H1 (cell line): ENCODE measurements around the gene PRSS23. TPM values are rescaled to one million over a fixed set of nuclear protein-coding genes. Genes with fewer than 3 reads are reported as not detected.

Experiments used
- CTCF ChIA-PET: fragments of 300-600 bp; sonication (Branson Sonifier 250); formaldehyde crosslinking; loops from one replicate; lab custom pipeline; 2021; ENCODE audit not compliant: partially characterized antibody; lab: Charles Lee
- POLR2A ChIA-PET: fragments of 300-600 bp; sonication (Branson Sonifier 250); formaldehyde crosslinking; loops from one replicate; lab custom pipeline; 2021; ENCODE audit warnings: inconsistent platforms; ENCODE audit not compliant: partially characterized antibody; lab: Charles Lee
- DNase-seq, 2 experiments: peaks; one replicate each; pipeline versions ENCODE4 v3.0.0 to v3.0.0-alpha.2; 2010 to 2022; ENCODE audit warnings: low spot score in 2 of 2, low read depth in 1 of 2, mixed read lengths in 1 of 2
- FAIRE-seq: peaks from 2 replicates; lab custom pipeline; 2011; peaks lifted over from hg19 to GRCh38; lab: Jason Lieb, UNC
- H2AFZ ChIP-seq: 2 replicates; pipeline ENCODE4 v1.8.1; 2012; ENCODE audit warnings: low read length, inconsistent platforms
- H2AK5ac ChIP-seq: 2 replicates; pipeline ENCODE4 v1.6.1; 2013; ENCODE audit warnings: low read depth, low read length
- H2BK120ac ChIP-seq: replicated peaks from 2 replicates; pipeline ENCODE3; 2013; ENCODE audit warnings: low read depth, low read length, inconsistent platforms
- H2BK12ac ChIP-seq: 2 replicates; pipeline ENCODE4 v1.6.1; 2013; ENCODE audit warnings: low read depth, low read length
- H2BK15ac ChIP-seq: 2 replicates; pipeline ENCODE4 v1.6.1; 2013; ENCODE audit warnings: low read length
- H2BK20ac ChIP-seq: 2 replicates; pipeline ENCODE4 v1.6.1; 2013; ENCODE audit warnings: low read length
- H2BK5ac ChIP-seq: 2 replicates; pipeline ENCODE4 v1.6.1; 2013; ENCODE audit warnings: low read depth, low read length
- H3K14ac ChIP-seq: 2 replicates; pipeline ENCODE4 v1.6.1; 2013; ENCODE audit warnings: inconsistent platforms; ENCODE audit not compliant: insufficient read length
- H3K18ac ChIP-seq: 2 replicates; pipeline ENCODE4 v1.6.1; 2013; ENCODE audit warnings: low read length; ENCODE audit errors: extremely low read depth
- H3K23ac ChIP-seq: 2 replicates; pipeline ENCODE4 v1.6.1; 2013; ENCODE audit warnings: inconsistent platforms; ENCODE audit not compliant: insufficient read length
- H3K23me2 ChIP-seq: 2 replicates; pipeline ENCODE4 v1.6.1; 2013; ENCODE audit warnings: low read depth, low read length
- H3K27ac ChIP-seq: 2 replicates; pipeline ENCODE4 v1.6.1; 2011; ENCODE audit warnings: low read depth, low read length, inconsistent platforms
- H3K27me3 ChIP-seq, 4 experiments: replicated peaks in 1 of 4; 1 replicate in 1 of 4; 2 replicates in 3 of 4; pipeline versions ENCODE4 v1.6.1 to v1.8.1; 2011 to 2013; ENCODE audit warnings: low read length in 3 of 4, mild to moderate bottlenecking in 3 of 4, inconsistent platforms in 2 of 4, mixed read lengths in 2 of 4, moderate library complexity in 1 of 4; ENCODE audit not compliant: control insufficient read depth in 3 of 4, insufficient read depth in 3 of 4; ENCODE audit errors: extremely low read depth in 1 of 4
- H3K36me3 ChIP-seq, 4 experiments: 2 replicates each; pipeline versions ENCODE4 v1.6.1 to v1.8.1; 2011 to 2013; ENCODE audit warnings: mild to moderate bottlenecking in 4 of 4, low read length in 3 of 4, moderate library complexity in 2 of 4, control low read depth in 1 of 4, inconsistent platforms in 1 of 4; ENCODE audit not compliant: insufficient read depth in 4 of 4, control insufficient read depth in 2 of 4
- H3K4ac ChIP-seq: replicated peaks from 2 replicates; pipeline ENCODE3; 2013; ENCODE audit warnings: low read length, low read depth, mixed read lengths, inconsistent platforms; ENCODE audit not compliant: insufficient read length
- H3K4me1 ChIP-seq, 4 experiments: replicated peaks in 1 of 4; 1 replicate in 1 of 4; 2 replicates in 3 of 4; pipeline versions ENCODE4 v1.6.1 to v1.8.1; 2011 to 2013; ENCODE audit warnings: low read length in 3 of 4, inconsistent platforms in 2 of 4, mixed read lengths in 1 of 4; ENCODE audit not compliant: insufficient read depth in 4 of 4, control insufficient read depth in 3 of 4
- H3K4me2 ChIP-seq, 2 experiments: 2 replicates each; pipeline versions ENCODE4 v1.6.1 to v1.8.1; 2011 to 2013; ENCODE audit warnings: low read depth in 2 of 2, low read length in 2 of 2, control low read depth in 1 of 2, inconsistent platforms in 1 of 2, mild to moderate bottlenecking in 1 of 2; ENCODE audit not compliant: insufficient read depth in 1 of 2
- H3K4me3 ChIP-seq, 4 experiments: fragments of 200-600, 300-600 bp in 1 of 4; sonication (generic), shearing (Covaris generic), sonication (Bioruptor Twin) in 1 of 4; 2 replicates each; pipeline versions ENCODE4 v1.5.1 to v1.8.1; 2011 to 2016; ENCODE audit warnings: low read length in 4 of 4, low read depth in 3 of 4, control low read depth in 2 of 4, inconsistent platforms in 2 of 4, mild to moderate bottlenecking in 2 of 4, mixed read lengths in 1 of 4, moderate library complexity in 1 of 4; ENCODE audit not compliant: insufficient read depth in 2 of 4; ENCODE audit errors: extremely low read depth in 1 of 4
- H3K56ac ChIP-seq: replicated peaks from 2 replicates; pipeline ENCODE3; 2013; ENCODE audit warnings: low read depth, mild to moderate bottlenecking, mixed read lengths, low read length, inconsistent platforms; ENCODE audit not compliant: insufficient read length
- H3K79me1 ChIP-seq: 2 replicates; pipeline ENCODE4 v1.6.1; 2013; ENCODE audit warnings: low read depth, low read length, control low read depth
- H3K79me2 ChIP-seq, 2 experiments: 2 replicates each; pipeline versions ENCODE4 v1.6.1 to v1.8.1; 2012 to 2013; ENCODE audit warnings: low read length in 2 of 2, mild to moderate bottlenecking in 2 of 2, inconsistent platforms in 1 of 2; ENCODE audit not compliant: insufficient read depth in 2 of 2, control insufficient read depth in 1 of 2
- H3K9ac ChIP-seq, 4 experiments: replicated peaks in 1 of 4; 1 replicate in 1 of 4; 2 replicates in 3 of 4; pipeline versions ENCODE4 v1.6.1 to v1.8.1; 2011 to 2013; ENCODE audit warnings: low read depth in 3 of 4, low read length in 3 of 4, control low read depth in 2 of 4, mild to moderate bottlenecking in 2 of 4, moderate library complexity in 2 of 4, inconsistent platforms in 1 of 4; ENCODE audit errors: extremely low read depth in 1 of 4
- H3K9me3 ChIP-seq, 2 experiments: 2 replicates each; pipeline versions ENCODE4 v1.6.1 to v1.8.1; 2012 to 2013; ENCODE audit warnings: mild to moderate bottlenecking in 2 of 2, moderate library complexity in 2 of 2, control low read depth in 1 of 2, inconsistent platforms in 1 of 2, low read depth in 1 of 2, low read length in 1 of 2, mixed read lengths in 1 of 2; ENCODE audit not compliant: insufficient read depth in 2 of 2
- H4K20me1 ChIP-seq, 2 experiments: replicated peaks in 1 of 2; 2 replicates each; pipeline versions ENCODE3 to v1.8.1; 2011 to 2013; ENCODE audit warnings: inconsistent platforms in 2 of 2, low read length in 2 of 2, mild to moderate bottlenecking in 1 of 2; ENCODE audit not compliant: insufficient read depth in 2 of 2, control insufficient read depth in 1 of 2
- H4K5ac ChIP-seq: 2 replicates; pipeline ENCODE4 v1.6.1; 2013; ENCODE audit warnings: low read length, low read depth, mixed read lengths, inconsistent platforms; ENCODE audit not compliant: insufficient read length
- H4K8ac ChIP-seq: 2 replicates; pipeline ENCODE4 v1.8.0; 2013; ENCODE audit warnings: mild to moderate bottlenecking, moderate library complexity, low read length, inconsistent platforms; ENCODE audit not compliant: insufficient read depth; ENCODE audit errors: extremely low read depth
- H4K91ac ChIP-seq: replicated peaks from 2 replicates; pipeline ENCODE3; 2013; ENCODE audit warnings: low read length, mixed read lengths, inconsistent platforms; ENCODE audit not compliant: insufficient read length
- POLR2A ChIP-seq, 2 experiments: IDR thresholded peaks; 1 replicate in 1 of 2; 2 replicates in 1 of 2; pipeline ENCODE4 v1.6.1; 2011; ENCODE audit warnings: low read depth in 2 of 2, low read length in 2 of 2, mild to moderate bottlenecking in 2 of 2; ENCODE audit errors: control extremely low read depth in 1 of 2
- SIRT6 ChIP-seq: IDR thresholded peaks from one replicate; pipeline ENCODE4 v1.7.1; 2012; ENCODE audit warnings: low read length, inconsistent platforms
- WGBS, 2 experiments: shearing (Covaris generic) in 1 of 2; methylation state at CpG; one replicate each; pipeline versions ENCODE4 v1.1.6 to v1.1.7; 2013 to 2015; ENCODE audit warnings: low lambda C conversion rate in 2 of 2, mixed read lengths in 2 of 2, inconsistent platforms in 1 of 2, low coverage in 1 of 2, missing lambda C conversion rate in 1 of 2; ENCODE audit not compliant: insufficient replicate concordance in 2 of 2, insufficient coverage in 1 of 2, insufficient read length in 1 of 2; ENCODE audit errors: extremely low coverage in 1 of 2, missing lambda C conversion rate in 1 of 2; 5-methylcytosine and 5-hydroxymethylcytosine counted together
- polyA plus RNA-seq, 7 experiments: library from polyadenylated mRNA; depleted of rRNA in 3 of 7; stranded (reverse) in 5 of 7; unstranded in 2 of 7; fragments of >200 nt in 5 of 7; fragments of 200-250 nt in 2 of 7; gene quantifications; 1 replicate in 5 of 7; 2 replicates in 1 of 7; 4 replicates in 1 of 7; pipeline versions ENCODE4 v1.2.1 to v1.2.3, GENCODE V29; 2011 to 2013; ENCODE audit warnings: missing spikeins in 2 of 7, mixed read lengths in 2 of 7
- total RNA-seq: library from RNA; stranded (reverse); fragmentation: NEBNext Ultra II Directional; extraction: Animal tissue kit (Norgen Biotek cat#: 25700); gene quantifications from 2 replicates; pipeline ENCODE4 v1.2.1, GENCODE V29; 2021
- TF ChIP-seq, protein P1 (sequence below), 3 experiments: IDR thresholded peaks; 1 replicate in 2 of 3; 2 replicates in 1 of 3; pipeline versions ENCODE4 v1.5.1 to v1.6.1; 2011; ENCODE audit warnings: low read length in 3 of 3, mild to moderate bottlenecking in 3 of 3, inconsistent platforms in 2 of 3, low read depth in 1 of 3, moderate library complexity in 1 of 3; ENCODE audit not compliant: insufficient read depth in 1 of 3; ENCODE audit errors: control extremely low read depth in 1 of 3
- TF ChIP-seq, protein P2 (sequence below): IDR thresholded peaks from 2 replicates; pipeline ENCODE4 v1.6.1; 2012; ENCODE audit warnings: inconsistent platforms

The PRSS23 gene
- total and polyA plus RNA-seq, 2 of the 8 experiments (the other 6 are each of a cell fraction or from before 2014, with no cell fraction given), result 4.4 to 5.6 TPM

DNA sequence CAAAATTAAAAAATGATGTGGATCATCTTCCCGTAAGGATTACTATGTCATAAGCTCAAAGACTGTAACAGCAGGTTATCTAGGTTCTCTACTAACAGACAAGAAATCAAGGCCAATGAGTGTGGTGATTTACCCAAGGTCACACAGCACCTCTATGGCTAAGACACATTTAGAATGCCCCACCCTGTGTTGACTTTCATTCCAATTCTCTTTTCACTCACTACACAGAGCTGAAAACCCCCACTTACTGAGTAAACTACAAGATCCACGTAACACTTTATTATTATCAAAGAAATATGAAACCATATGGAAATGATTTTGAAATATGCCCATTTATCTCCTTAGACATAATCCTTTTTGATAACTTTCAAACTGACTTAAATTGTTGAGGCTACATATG lies 4.8 kb upstream of the PRSS23 start:
- FAIRE-seq (no peak), DNase-seq (no peak)
- H2BK120ac ChIP-seq, result no peak overlapping the region
- H3K23me2 ChIP-seq, result peaks cover 6% of the 10 kb centered on the region; the same call in 1 of the 2 replicates
- H3K27ac ChIP-seq, result no peak overlapping the region
- no peak overlapping the region for H4K91ac ChIP-seq
- no peak overlapping the region for H2AFZ ChIP-seq
- no peaks in the 10 kb centered on the region for H3K9me3 ChIP-seq
- no peak overlapping the region for H3K4me2 ChIP-seq
- WGBS, 2 experiments, result 86% methylated on average over 2 of the region's 2 CpGs; no CpG with 5 or more reads in 1 of the 2 experiments
- no peak overlapping the region for H2BK20ac ChIP-seq
- H2BK12ac ChIP-seq, result no peak overlapping the region
- H3K14ac ChIP-seq, result no peak overlapping the region
- no peak overlapping the region for H2AK5ac ChIP-seq
- H3K36me3 ChIP-seq, result no peaks in the 10 kb centered on the region
- no peak overlapping the region for H3K9ac ChIP-seq
- no peak overlapping the region for H3K56ac ChIP-seq
- H2BK5ac ChIP-seq, result no peak overlapping the region
- H2BK15ac ChIP-seq, result no peak overlapping the region
- ChIA-PET CTCF (interaction anchor here (0.9 to 1.5 kb wide), 6 partner anchors 11 to 344 kb away, joined by 3 to 5 read pairs (median 4); no protein-coding TSS in a partner anchor), POLR2A (interaction anchor here (0.8 kb wide), 1 partner anchor 8 kb away, joined by 3 read pairs; no protein-coding TSS in a partner anchor)
- peaks cover 0 to 6% (median 2%) of the 10 kb centered on the region in 4 experiments; a peak in 4 of 7 replicates for H3K27me3 ChIP-seq
- no peak overlapping the region for H3K18ac ChIP-seq
- no peak overlapping the region for H3K4me3 ChIP-seq
- H3K4ac ChIP-seq, result no peak overlapping the region
- no peaks in the 10 kb centered on the region for H3K79me1 ChIP-seq
- H3K79me2 ChIP-seq, result no peaks in the 10 kb centered on the region
- no peaks in the 10 kb centered on the region for H3K4me1 ChIP-seq
- H4K8ac ChIP-seq, result no peak overlapping the region
- TF ChIP-seq, protein P1, sequence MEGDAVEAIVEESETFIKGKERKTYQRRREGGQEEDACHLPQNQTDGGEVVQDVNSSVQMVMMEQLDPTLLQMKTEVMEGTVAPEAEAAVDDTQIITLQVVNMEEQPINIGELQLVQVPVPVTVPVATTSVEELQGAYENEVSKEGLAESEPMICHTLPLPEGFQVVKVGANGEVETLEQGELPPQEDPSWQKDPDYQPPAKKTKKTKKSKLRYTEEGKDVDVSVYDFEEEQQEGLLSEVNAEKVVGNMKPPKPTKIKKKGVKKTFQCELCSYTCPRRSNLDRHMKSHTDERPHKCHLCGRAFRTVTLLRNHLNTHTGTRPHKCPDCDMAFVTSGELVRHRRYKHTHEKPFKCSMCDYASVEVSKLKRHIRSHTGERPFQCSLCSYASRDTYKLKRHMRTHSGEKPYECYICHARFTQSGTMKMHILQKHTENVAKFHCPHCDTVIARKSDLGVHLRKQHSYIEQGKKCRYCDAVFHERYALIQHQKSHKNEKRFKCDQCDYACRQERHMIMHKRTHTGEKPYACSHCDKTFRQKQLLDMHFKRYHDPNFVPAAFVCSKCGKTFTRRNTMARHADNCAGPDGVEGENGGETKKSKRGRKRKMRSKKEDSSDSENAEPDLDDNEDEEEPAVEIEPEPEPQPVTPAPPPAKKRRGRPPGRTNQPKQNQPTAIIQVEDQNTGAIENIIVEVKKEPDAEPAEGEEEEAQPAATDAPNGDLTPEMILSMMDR (IDR thresholded peaks at IDR 0.05; ENCODE audit: control extremely low read depth in 1 of 3, insufficient read depth in 1 of 3, low read depth in 1 of 3, low read length in 3 of 3), result no peak
- TF ChIP-seq POLR2A (IDR thresholded peaks at IDR 0.05; ENCODE audit: control extremely low read depth in 1 of 2, low read depth in 2 of 2, low read length in 2 of 2) (no peak), SIRT6 (no peak)
- TF ChIP-seq, protein P2, sequence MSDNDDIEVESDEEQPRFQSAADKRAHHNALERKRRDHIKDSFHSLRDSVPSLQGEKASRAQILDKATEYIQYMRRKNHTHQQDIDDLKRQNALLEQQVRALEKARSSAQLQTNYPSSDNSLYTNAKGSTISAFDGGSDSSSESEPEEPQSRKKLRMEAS, result no peak
- no peaks in the 10 kb centered on the region for H4K20me1 ChIP-seq
- H4K5ac ChIP-seq, result no peak overlapping the region
- no peak overlapping the region for H3K23ac ChIP-seq
